GM12878 (cell line): ENCODE measurements around the gene FCER1G. TPM values are rescaled to one million over a fixed set of nuclear protein-coding genes. Genes with fewer than 3 reads are reported as not detected.
A peak's percentile ranks its signal among the peaks of the same experiment; 100 is the strongest.

ENCODE experiments used
- CBX5 ChIP-seq: sonication (generic); IDR thresholded peaks from 2 replicates; pipeline ENCODE4 v1.6.1; 2016; ENCODE audit warnings: low read depth, moderate library complexity, mild to moderate bottlenecking, inconsistent platforms
- CEBPZ ChIP-seq: fragments of 150-350 bp; IDR thresholded peaks from 2 replicates; pipeline ENCODE4 v1.6.1; 2016; ENCODE audit warnings: low read depth, low read length
- CUX1 ChIP-seq: IDR thresholded peaks from 2 replicates; pipeline ENCODE4 v1.6.1; 2012; ENCODE audit warnings: improper control_type of control experiment, low read depth, low read length; ENCODE audit not compliant: insufficient replicate concordance
- EZH2 ChIP-seq: IDR thresholded peaks from 2 replicates; pipeline ENCODE4 v1.6.1; 2012; ENCODE audit warnings: low read depth, mild to moderate bottlenecking, control low read depth, inconsistent platforms, low read length, borderline replicate concordance; ENCODE audit not compliant: control insufficient read depth
- HDAC6 ChIP-seq: fragments of 200-600 bp; sonication (generic); IDR thresholded peaks from one replicate; pipeline ENCODE4 v1.8.0; 2017; ENCODE audit warnings: antibody characterized with exemption; ENCODE audit not compliant: unreplicated experiment
- MEF2B ChIP-seq: fragments of 450-650 bp; IDR thresholded peaks from 2 replicates; pipeline ENCODE4 v1.6.1; 2018; ENCODE audit warnings: mild to moderate bottlenecking, moderate library complexity; ENCODE audit not compliant: partially characterized antibody, poor library complexity, severe bottlenecking
- NFXL1 ChIP-seq: fragments of 450-650 bp; IDR thresholded peaks from 2 replicates; pipeline ENCODE4 v1.6.1; 2017; ENCODE audit warnings: antibody characterized with exemption, mild to moderate bottlenecking, borderline replicate concordance
- NKRF ChIP-seq: fragments of 450-650 bp; conservative IDR thresholded peaks from 2 replicates; pipeline ENCODE4 v1.6.1; 2017; ENCODE audit warnings: mild to moderate bottlenecking, moderate library complexity
- NRF1 ChIP-seq: conservative IDR thresholded peaks from 2 replicates; pipeline ENCODE4 v1.6.1; 2011; ENCODE audit warnings: mild to moderate bottlenecking, low read depth, low read length, improper control_type of control experiment
- POLR2A ChIP-seq: IDR thresholded peaks from 2 replicates; pipeline ENCODE4 v1.6.1; 2011; ENCODE audit warnings: low read depth, mild to moderate bottlenecking, low read length
- POLR2AphosphoS5 ChIP-seq: IDR thresholded peaks from 2 replicates; pipeline ENCODE4 v1.6.1; 2011; ENCODE audit warnings: mild to moderate bottlenecking, low read length, inconsistent platforms
- RCOR1 ChIP-seq: conservative IDR thresholded peaks from 2 replicates; pipeline ENCODE4 v1.6.1; 2012; ENCODE audit warnings: low read depth, low read length, improper control_type of control experiment
- SMARCA5 ChIP-seq: fragments of 450-650 bp; IDR thresholded peaks from 2 replicates; pipeline ENCODE4 v1.6.1; 2017; ENCODE audit warnings: mild to moderate bottlenecking
- SMC3 ChIP-seq: IDR thresholded peaks from 2 replicates; pipeline ENCODE4 v1.6.1; 2011; ENCODE audit warnings: low read length, improper control_type of control experiment, borderline replicate concordance
- SP1 ChIP-seq: IDR thresholded peaks from one replicate; pipeline ENCODE4 v1.6.1; 2011; ENCODE audit warnings: low read depth, low read length
- YY1 ChIP-seq: IDR thresholded peaks from 2 replicates; pipeline ENCODE4 v1.6.1; 2011; ENCODE audit warnings: low read depth, mild to moderate bottlenecking, low read length
- ZBTB11 ChIP-seq: fragments of 450-650 bp; formaldehyde crosslinking; IDR thresholded peaks from 2 replicates; pipeline ENCODE4 v1.5.0; 2022; ENCODE audit warnings: mild to moderate bottlenecking, missing genetic modification characterization
- polyA plus RNA-seq, 11 experiments: library from polyadenylated mRNA; depleted of rRNA in 4 of 11; unstranded in 6 of 11; stranded (reverse) in 5 of 11; fragments of >200 nt; fragmentation: Nextera tagmentation in 4 of 11; fragmentation: Illumina TruSeq in 1 of 11; extraction: Ambion mirVana in 4 of 11; extraction: Trizol in 1 of 11; gene quantifications; 1 replicate in 1 of 11; 2 replicates in 10 of 11; pipeline versions ENCODE4 v1.2.1 to v1.2.3, GENCODE V29; 2011 to 2016; ENCODE audit warnings: inconsistent platforms in 2 of 11, missing spikeins in 2 of 11, low read depth in 1 of 11
- total RNA-seq, 4 experiments: library from RNA; depleted of rRNA in 3 of 4; stranded (reverse); fragments of >200 nt in 3 of 4; fragmentation: Illumina TruSeq in 1 of 4; extraction: Trizol in 1 of 4; gene quantifications; 2 replicates each; pipeline versions ENCODE4 v1.2.1 to v1.2.3, GENCODE V29; 2013 to 2021

Gene FCER1G
- total and polyA plus RNA-seq, 10 of the 15 experiments (the other 5 are each of a cell fraction or from before 2014, with no cell fraction given), result 0.40 to 1.9 (median 0.89) TPM

GRCh38 chr1:161185282-161185682 lies 29.8 kb upstream of the FCER1G start (continued):
- TF ChIP-seq CUX1 (no peak), ZBTB11 (CRISPR knock-in tag) (no peak), SP1 (peak; percentile 69), MEF2B (peak; percentile 56), NRF1 (no peak), RCOR1 (no peak), HDAC6 (no peak), SMARCA5 (no peak), SMC3 (no peak), POLR2A (peak; percentile 42; the same call in 1 of the 2 replicates), YY1 (no peak), NFXL1 (no peak), POLR2AphosphoS5 (no peak), CBX5 (no peak), EZH2 (no peak), NKRF (no peak), CEBPZ (no peak)
